Brain microvascular endothelial cell (primary cell): ENCODE results near the gene DRC7.

Experiments used
- DNase-seq: peaks from one replicate; pipeline ENCODE4 v3.0.0-alpha.2; 2020
- H3K27ac ChIP-seq: fragments of 250-450 bp; sonication (Bioruptor Pico); 2 replicates; pipeline ENCODE4 v1.5.1; 2020; ENCODE audit warnings: mild to moderate bottlenecking, moderate library complexity
- H3K27me3 ChIP-seq: fragments of 250-450 bp; sonication (Bioruptor Pico); replicated peaks from 2 replicates; pipeline ENCODE4 v1.5.1; 2020; ENCODE audit warnings: mild to moderate bottlenecking
- H3K36me3 ChIP-seq: fragments of 250-450 bp; sonication (Bioruptor Pico); replicated peaks from 2 replicates; pipeline ENCODE4 v1.5.1; 2020; ENCODE audit warnings: mild to moderate bottlenecking
- H3K4me3 ChIP-seq: 2 replicates; pipeline ENCODE4 v1.5.1; 2011; ENCODE audit warnings: low read depth, mild to moderate bottlenecking, control low read depth, low read length, moderate library complexity
- in situ Hi-C: cut with HindIII; loops from 2 replicates; pipeline ENCODE4 v1.10.0; 2017; ENCODE audit warnings: low sequenced_read_pairs, low pct_ligation_motif_present
- TF ChIP-seq, protein P1 (sequence below): IDR thresholded peaks from 2 replicates; pipeline ENCODE4 v1.5.1; 2011; ENCODE audit warnings: low read depth, mild to moderate bottlenecking, moderate library complexity, low read length, control low read depth, inconsistent platforms; ENCODE audit errors: missing control alignments

The DRC7 gene

DNA sequence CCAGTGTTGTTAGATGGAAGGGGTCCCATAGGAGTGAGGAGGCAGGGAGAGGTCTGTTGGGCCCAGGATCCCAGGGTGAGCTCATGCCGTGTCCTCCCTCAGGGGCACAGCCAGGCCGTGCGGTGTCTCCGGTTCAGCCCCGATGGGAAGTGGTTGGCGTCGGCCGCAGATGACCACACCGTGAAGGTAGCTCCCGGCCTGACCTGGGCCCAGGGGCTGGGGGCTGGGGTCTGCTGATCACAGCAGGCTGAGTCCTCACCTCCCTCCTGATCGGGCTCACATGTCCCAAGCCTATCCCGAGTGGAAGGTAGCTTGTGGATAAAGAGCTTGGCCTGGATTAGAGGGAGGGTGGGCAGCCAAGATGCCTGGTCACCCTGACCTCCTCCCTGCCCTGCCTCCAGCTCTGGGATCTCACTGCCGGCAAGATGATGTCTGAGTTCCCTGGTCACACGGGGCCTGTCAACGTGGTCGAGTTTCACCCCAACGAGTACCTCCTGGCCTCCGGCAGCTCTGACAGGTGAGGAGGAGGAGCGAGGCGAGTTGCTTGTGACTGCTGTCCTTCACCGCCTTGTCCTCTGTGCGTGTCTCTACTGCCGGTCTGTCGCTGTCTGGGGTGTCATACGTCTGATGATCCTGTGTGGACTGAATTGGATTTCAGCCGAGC is 57.1 kb downstream of the DRC7 start:
- H3K27ac ChIP-seq: no peak overlapping the region
- TF ChIP-seq, protein P1, sequence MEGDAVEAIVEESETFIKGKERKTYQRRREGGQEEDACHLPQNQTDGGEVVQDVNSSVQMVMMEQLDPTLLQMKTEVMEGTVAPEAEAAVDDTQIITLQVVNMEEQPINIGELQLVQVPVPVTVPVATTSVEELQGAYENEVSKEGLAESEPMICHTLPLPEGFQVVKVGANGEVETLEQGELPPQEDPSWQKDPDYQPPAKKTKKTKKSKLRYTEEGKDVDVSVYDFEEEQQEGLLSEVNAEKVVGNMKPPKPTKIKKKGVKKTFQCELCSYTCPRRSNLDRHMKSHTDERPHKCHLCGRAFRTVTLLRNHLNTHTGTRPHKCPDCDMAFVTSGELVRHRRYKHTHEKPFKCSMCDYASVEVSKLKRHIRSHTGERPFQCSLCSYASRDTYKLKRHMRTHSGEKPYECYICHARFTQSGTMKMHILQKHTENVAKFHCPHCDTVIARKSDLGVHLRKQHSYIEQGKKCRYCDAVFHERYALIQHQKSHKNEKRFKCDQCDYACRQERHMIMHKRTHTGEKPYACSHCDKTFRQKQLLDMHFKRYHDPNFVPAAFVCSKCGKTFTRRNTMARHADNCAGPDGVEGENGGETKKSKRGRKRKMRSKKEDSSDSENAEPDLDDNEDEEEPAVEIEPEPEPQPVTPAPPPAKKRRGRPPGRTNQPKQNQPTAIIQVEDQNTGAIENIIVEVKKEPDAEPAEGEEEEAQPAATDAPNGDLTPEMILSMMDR: no peak
- peaks cover 20% of the 10 kb centered on the region for H3K36me3 ChIP-seq
- in situ Hi-C loops: no loop called here
- H3K27me3 ChIP-seq: no peaks in the 10 kb centered on the region
- no peak overlapping the region for H3K4me3 ChIP-seq
- no peak for DNase-seq

DNA sequence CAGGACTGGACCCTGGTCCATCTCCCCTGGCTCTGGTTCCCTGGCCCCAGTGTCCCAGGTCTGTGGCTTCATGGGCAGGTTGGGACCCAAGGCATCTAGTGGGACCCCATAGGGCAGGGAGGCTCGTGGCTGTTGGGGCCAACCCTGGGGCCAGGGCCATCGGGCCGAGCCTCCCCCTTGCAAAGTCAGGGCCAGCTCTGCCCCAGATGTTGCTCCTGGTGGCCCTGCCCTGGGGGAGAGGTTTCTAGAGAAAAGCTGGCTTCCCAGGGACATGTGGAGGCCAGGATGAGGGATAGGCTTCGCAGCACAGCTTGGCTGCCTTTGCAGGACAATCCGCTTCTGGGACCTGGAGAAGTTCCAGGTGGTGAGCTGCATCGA is 57.6 kb downstream of the DRC7 start:
- no peaks in the 10 kb centered on the region for H3K27me3 ChIP-seq
- in situ Hi-C loops: no loop called here
- peaks cover 23% of the 10 kb centered on the region for H3K36me3 ChIP-seq
- DNase-seq: no peak
- no peak overlapping the region for H3K4me3 ChIP-seq
- TF ChIP-seq, protein P1: no peak
- no peak overlapping the region for H3K27ac ChIP-seq

DNA sequence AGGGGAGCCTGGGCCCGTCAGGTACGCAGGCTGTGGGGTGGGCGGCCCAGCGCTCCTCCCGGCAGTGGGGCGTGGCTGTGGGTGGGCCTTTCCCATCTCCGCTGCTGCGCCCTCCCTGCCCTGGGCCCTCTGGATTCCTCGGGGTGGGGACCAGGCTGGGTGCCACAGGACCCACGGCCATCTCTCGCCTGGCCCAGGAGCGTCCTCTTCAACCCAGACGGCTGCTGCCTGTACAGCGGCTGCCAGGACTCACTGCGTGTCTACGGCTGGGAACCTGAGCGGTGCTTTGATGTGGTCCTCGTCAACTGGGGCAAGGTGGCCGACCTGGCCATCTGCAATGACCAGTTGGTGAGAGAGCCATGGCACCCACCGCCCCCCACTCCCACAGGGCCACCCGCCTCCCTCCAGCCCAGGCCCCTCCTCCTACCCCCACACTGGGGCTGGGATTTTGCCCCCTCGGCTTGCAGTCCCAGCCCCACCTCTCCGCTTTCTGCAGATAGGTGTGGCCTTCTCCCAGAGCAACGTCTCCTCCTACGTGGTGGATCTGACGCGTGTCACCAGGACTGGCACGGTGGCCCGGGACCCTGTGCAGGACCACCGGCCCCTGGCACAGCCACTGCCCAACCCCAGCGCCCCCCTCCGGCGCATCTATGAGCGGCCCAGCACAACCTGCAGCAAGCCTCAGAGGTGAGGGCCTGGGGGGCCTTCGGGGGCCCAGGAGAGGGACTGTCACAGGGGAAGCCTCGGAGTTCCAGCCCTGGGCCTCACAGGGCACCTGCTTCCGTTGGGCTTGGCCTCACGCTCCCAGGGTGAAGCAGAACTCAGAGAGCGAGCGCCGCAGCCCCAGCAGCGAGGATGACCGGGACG is 58.2 kb downstream of the DRC7 start:
- H3K4me3 ChIP-seq: no peak overlapping the region
- no peak for DNase-seq
- TF ChIP-seq, protein P1: no peak
- no peaks in the 10 kb centered on the region for H3K27me3 ChIP-seq
- in situ Hi-C loops: no loop called here
- H3K27ac ChIP-seq: no peak overlapping the region
- H3K36me3 ChIP-seq: peaks cover 26% of the 10 kb centered on the region

DNA sequence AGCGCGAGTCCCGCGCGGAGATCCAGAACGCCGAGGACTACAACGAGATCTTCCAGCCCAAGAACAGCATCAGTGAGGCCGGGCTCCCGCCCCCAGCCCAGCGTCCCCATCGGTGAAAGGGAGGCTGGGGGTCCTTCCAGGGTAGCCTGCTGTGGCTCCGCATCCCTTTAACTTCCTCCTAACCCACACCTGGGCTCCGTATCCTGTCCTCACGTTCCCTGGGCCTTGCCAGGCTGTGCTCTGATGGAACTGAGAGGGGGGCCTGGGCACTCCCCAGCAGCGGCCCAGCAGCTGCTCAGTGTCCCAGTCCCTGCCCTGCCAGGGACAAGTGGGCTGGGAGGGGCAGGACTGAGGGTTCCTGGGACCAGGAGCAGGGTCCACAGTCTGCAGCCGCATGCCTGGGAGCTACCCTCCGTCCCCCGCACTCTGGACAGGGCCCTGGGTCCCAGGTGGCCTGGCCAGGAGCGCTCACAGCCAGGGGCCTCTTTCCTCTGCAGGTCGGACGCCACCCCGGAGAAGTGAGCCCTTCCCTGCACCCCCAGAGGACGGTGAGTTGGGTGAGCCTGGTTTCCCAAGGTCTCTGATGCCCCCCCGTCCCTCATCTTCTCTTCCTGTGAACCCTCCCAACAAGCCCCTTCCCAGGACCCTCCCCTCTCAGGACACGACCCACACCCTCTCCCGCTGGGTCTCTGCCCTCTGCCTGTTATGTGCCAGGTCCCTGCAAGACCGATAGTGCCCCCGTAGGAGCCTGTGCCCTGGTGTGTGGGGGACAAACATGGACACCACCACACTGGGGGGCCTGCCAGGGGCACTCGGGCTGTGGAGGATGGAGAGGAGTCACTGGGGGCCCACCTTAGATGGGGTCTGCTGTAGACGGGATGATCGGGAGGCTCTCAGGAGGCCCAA is 59.1 kb downstream of the DRC7 start:
- Histone ChIP-seq H3K27me3 (no peaks in the 10 kb centered on the region), H3K36me3 (peaks cover 26% of the 10 kb centered on the region), H3K27ac (no peak overlapping the region), H3K4me3 (no peak overlapping the region)
- TF ChIP-seq, protein P1: no peak
- in situ Hi-C loops: no loop called here
- no peak for DNase-seq

DNA sequence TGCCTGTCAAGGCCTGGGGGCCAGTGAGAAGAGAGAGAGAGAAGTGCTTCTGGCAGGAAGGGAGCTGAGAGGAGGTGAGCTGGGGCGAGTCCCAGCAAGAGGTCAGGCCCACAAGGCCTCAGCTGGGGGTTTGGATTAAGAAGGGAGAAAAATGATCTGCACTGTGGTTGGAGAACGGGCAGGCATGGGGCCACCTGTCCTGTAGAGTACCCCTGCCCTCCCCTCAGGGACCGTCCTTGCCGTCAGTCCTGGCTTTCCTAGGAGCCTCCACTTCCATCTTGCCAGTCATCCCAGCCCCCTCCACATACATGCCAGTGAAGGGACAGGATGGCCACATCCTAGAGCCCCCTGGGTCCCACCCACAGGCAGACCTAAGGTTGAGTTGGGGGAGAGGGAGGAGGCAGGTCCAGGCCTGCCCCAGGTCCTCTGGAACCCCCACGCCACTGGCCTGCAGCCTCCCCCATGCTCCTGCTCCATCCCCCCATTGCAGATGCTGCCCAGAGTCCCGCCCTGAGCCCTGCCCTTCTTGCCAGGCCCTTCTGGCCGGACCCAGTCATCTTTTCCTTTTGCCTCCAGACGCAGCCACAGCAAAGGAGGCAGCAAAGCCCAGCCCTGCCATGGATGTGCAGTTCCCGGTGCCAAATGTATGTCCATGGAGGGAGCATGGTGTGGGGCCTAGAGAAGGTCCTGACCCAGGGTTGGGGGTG is 59.9 kb downstream of the DRC7 start:
- DNase-seq: no peak
- in situ Hi-C loops: no loop called here
- H3K27me3 ChIP-seq: no peaks in the 10 kb centered on the region
- peaks cover 32% of the 10 kb centered on the region for H3K36me3 ChIP-seq
- TF ChIP-seq, protein P1: no peak
- H3K27ac ChIP-seq: no peak overlapping the region
- H3K4me3 ChIP-seq: no peak overlapping the region
